B cell (primary cell): ENCODE results near the gene PTPN13. TPM values are rescaled to one million over a fixed set of nuclear protein-coding genes. Genes with fewer than 3 reads are reported as not detected.

Experiments
- ATAC-seq: fragments of 200-7000 bp; cut with Tn5 transposase; one replicate; pipeline ENCODE4 v1.10.0; 2021; ENCODE audit warnings: low read depth, mild to moderate bottlenecking, moderate number of reproducible peaks, moderate library complexity
- CTCF ChIA-PET: fragments of 350-600 bp; sonication (Branson Sonifier 250); formaldehyde crosslinking; loops from one replicate; lab custom pipeline; 2021; ENCODE audit warnings: antibody characterized with exemption, inconsistent platforms; lab: Charles Lee
- POLR2A ChIA-PET: fragments of 350-600 bp; sonication (Branson Sonifier 250); formaldehyde crosslinking; loops from one replicate; lab custom pipeline; 2021; ENCODE audit warnings: antibody characterized with exemption; lab: Charles Lee
- DNase-seq: peaks from one replicate; pipeline ENCODE4 v3.0.0; 2013
- H2AFZ ChIP-seq: 2 replicates; pipeline ENCODE4 v1.6.1; 2012; ENCODE audit warnings: mild to moderate bottlenecking, low read depth, low read length; ENCODE audit not compliant: insufficient read depth, poor library complexity, severe bottlenecking
- H3K27ac ChIP-seq, 2 donors: 1 replicate in 1 of 2; 2 replicates in 1 of 2; pipeline ENCODE4 v1.5.1; 2012 to 2013; ENCODE audit warnings: low read length in 2 of 2, mild to moderate bottlenecking in 2 of 2, moderate library complexity in 1 of 2
- H3K27me3 ChIP-seq, 4 experiments: fragments of 200-600 bp in 1 of 4; sonication (generic) in 1 of 4; replicated peaks in 1 of 4; 1 replicate in 2 of 4; 2 replicates in 2 of 4; pipeline versions ENCODE4 v1.6.1 to v1.7.0; 2013 to 2016; ENCODE audit warnings: low read length in 3 of 4, mild to moderate bottlenecking in 2 of 4, mixed read lengths in 1 of 4, moderate library complexity in 1 of 4; ENCODE audit not compliant: insufficient read depth in 4 of 4, control insufficient read depth in 3 of 4; ENCODE audit errors: control extremely low read depth in 1 of 4
- H3K36me3 ChIP-seq, 2 experiments: replicated peaks in 1 of 2; 1 replicate in 1 of 2; 2 replicates in 1 of 2; pipeline versions ENCODE4 v1.6.1 to v1.7.1; 2013; ENCODE audit warnings: low read length in 1 of 2; ENCODE audit not compliant: insufficient read depth in 2 of 2, control insufficient read depth in 1 of 2; ENCODE audit errors: control extremely low read depth in 1 of 2, extremely low read depth in 1 of 2
- H3K4me1 ChIP-seq, 2 donors: fragments of 200-600 bp in 1 of 2; sonication (generic) in 1 of 2; 1 replicate in 1 of 2; 2 replicates in 1 of 2; pipeline versions ENCODE4 v1.5.1 to v1.6.1; 2013 to 2017; ENCODE audit warnings: low read length in 2 of 2; ENCODE audit not compliant: control insufficient read depth in 2 of 2, insufficient read depth in 2 of 2
- H3K4me2 ChIP-seq: replicated peaks from 2 replicates; pipeline ENCODE3; 2012; ENCODE audit warnings: mild to moderate bottlenecking, low read depth, low read length; ENCODE audit not compliant: poor library complexity, severe bottlenecking
- H3K4me3 ChIP-seq, 5 experiments: fragments of 200-600 bp in 1 of 5; sonication (generic) in 1 of 5; 1 replicate in 3 of 5; 2 replicates in 2 of 5; pipeline versions ENCODE4 v1.5.1 to v1.7.0; 2011 to 2016; ENCODE audit warnings: low read length in 4 of 5, mild to moderate bottlenecking in 4 of 5, low read depth in 2 of 5, control low read depth in 1 of 5, moderate library complexity in 1 of 5; ENCODE audit not compliant: insufficient read depth in 1 of 5; ENCODE audit errors: control extremely low read depth in 1 of 5, extremely low read depth in 1 of 5
- H3K79me2 ChIP-seq: fragments of 200-600 bp; sonication (generic); one replicate; pipeline ENCODE4 v1.6.0; 2016; ENCODE audit warnings: low read length; ENCODE audit not compliant: control insufficient read depth, insufficient read depth
- H3K9ac ChIP-seq: fragments of 200-600 bp; sonication (generic); 2 replicates; pipeline ENCODE4 v1.6.1; 2017; ENCODE audit warnings: mild to moderate bottlenecking, low read length, moderate library complexity
- H3K9me3 ChIP-seq, 3 donors: one replicate each; pipeline versions ENCODE4 v1.6.1 to v1.7.1; 2013; ENCODE audit warnings: low read length in 2 of 3; ENCODE audit not compliant: control insufficient read depth in 2 of 3, insufficient read depth in 1 of 3; ENCODE audit errors: control extremely low read depth in 1 of 3
- H4K20me1 ChIP-seq: 2 replicates; pipeline ENCODE4 v1.6.0; 2012; ENCODE audit warnings: mild to moderate bottlenecking, low read length; ENCODE audit not compliant: insufficient read depth, control insufficient read depth, poor library complexity, severe bottlenecking
- H3K27ac Mint-ChIP-seq: one replicate; pipeline ENCODE4 v1.8.0; 2021; ENCODE audit warnings: mixed read lengths
- H3K27me3 Mint-ChIP-seq: one replicate; pipeline ENCODE4 v1.8.0; 2021; ENCODE audit warnings: mixed read lengths
- H3K4me1 Mint-ChIP-seq: one replicate; pipeline ENCODE4 v1.8.0; 2021; ENCODE audit warnings: mixed read lengths
- H3K4me3 Mint-ChIP-seq: one replicate; pipeline ENCODE4 v1.8.0; 2021; ENCODE audit warnings: mixed read lengths
- H3K9me3 Mint-ChIP-seq: one replicate; pipeline ENCODE4 v1.8.0; 2022; ENCODE audit warnings: mixed read lengths; ENCODE audit not compliant: insufficient read depth
- CTCF ChIP-seq: fragments of 200-600 bp; IDR thresholded peaks from one replicate; pipeline ENCODE4 v1.8.0; 2022; ENCODE audit warnings: antibody characterized with exemption, mild to moderate bottlenecking
- EZH2 ChIP-seq: IDR thresholded peaks from 2 replicates; pipeline ENCODE4 v1.6.1; 2012; ENCODE audit warnings: borderline replicate concordance, low read depth, mild to moderate bottlenecking, moderate library complexity, low read length; ENCODE audit not compliant: insufficient read depth, poor library complexity, severe bottlenecking
- WGBS: methylation state at CpG from one replicate; pipeline ENCODE4 v1.1.5; 2013; ENCODE audit warnings: missing lambda C conversion rate; ENCODE audit not compliant: insufficient coverage; 5-methylcytosine and 5-hydroxymethylcytosine counted together
- intact Hi-C: fragments of 100-400 bp; cut with micrococcal nuclease; formaldehyde crosslinking; loops from one replicate; pipeline ENCODE4 v1.10.0; 2022
- polyA plus RNA-seq: library from polyadenylated mRNA; depleted of rRNA; stranded (reverse); fragments of >200 nt; gene quantifications from 2 replicates; pipeline ENCODE4 v1.2.3, GENCODE V29; 2012
- total RNA-seq, 2 donors: library from RNA; stranded (reverse); fragments of 120-200 nt in 1 of 2; gene quantifications; 1 replicate in 1 of 2; 2 replicates in 1 of 2; pipeline versions ENCODE4 v1.2.3 to v1.2.4, GENCODE V29; 2013 to 2022

PTPN13 gene
- total and polyA plus RNA-seq, 2 donors (not counting 1 experiment from before 2014, with no cell fraction given) = 0.91 TPM; not detected in 1

- Histone ChIP-seq H3K36me3 (no peaks in the 10 kb centered on the region), H3K4me3 (no peak overlapping the region), H3K4me1 (no peaks in the 10 kb centered on the region), H3K9ac (no peak overlapping the region), H3K27ac (no peak overlapping the region), H3K4me2 (no peak overlapping the region), H3K79me2 (no peaks in the 10 kb centered on the region), H2AFZ (no peak overlapping the region), H4K20me1 (no peaks in the 10 kb centered on the region), H3K9me3 (no peaks in the 10 kb centered on the region), H3K27me3 (no peaks in the 10 kb centered on the region)
- CTCF ChIA-PET = no interaction called here
- Mint-ChIP-seq H3K4me3 (no peak overlapping the region), H3K27ac (no peak overlapping the region), H3K9me3 (no peaks in the 10 kb centered on the region), H3K4me1 (no peaks in the 10 kb centered on the region), H3K27me3 (no peaks in the 10 kb centered on the region)
- 100% methylated on average over 1 of the region's 6 CpGs for WGBS
- intact Hi-C loops = no loop called here
- DNase-seq (no peak), ATAC-seq (no peak)
- no peak for TF ChIP-seq EZH2
- POLR2A ChIA-PET = no interaction called here
These were observed 14.2 kb upstream of the PTPN13 start for GRCh38 chr4:86579941-86580340.

GRCh38 chr4:86582410-86582809, 11.7 kb upstream of the PTPN13 start:
- no peak for DNase-seq
- 88% methylated on average over 1 of the region's 2 CpGs for WGBS
- ATAC-seq = no peak
- no peaks in the 10 kb centered on the region for H3K36me3 ChIP-seq
- peaks cover 7% of the 10 kb centered on the region for H3K4me1 Mint-ChIP-seq
- POLR2A ChIA-PET = no interaction called here
- intact Hi-C loops = no loop called here
- no peaks in the 10 kb centered on the region for H3K4me1 ChIP-seq
- no peak overlapping the region for H3K4me3 Mint-ChIP-seq
- H3K27me3 ChIP-seq = no peaks in the 10 kb centered on the region
- CTCF ChIA-PET = no interaction called here
- TF ChIP-seq EZH2 (no peak), CTCF (no peak)
- no peak overlapping the region for H3K27ac ChIP-seq
- H3K79me2 ChIP-seq = no peaks in the 10 kb centered on the region
- H2AFZ ChIP-seq = no peak overlapping the region
- H3K27me3 Mint-ChIP-seq = peaks cover 4% of the 10 kb centered on the region
- no peak overlapping the region for H3K27ac Mint-ChIP-seq
- H3K9me3 ChIP-seq = no peaks in the 10 kb centered on the region
- no peak overlapping the region for H3K4me2 ChIP-seq
- no peaks in the 10 kb centered on the region for H3K9me3 Mint-ChIP-seq
- H3K4me3 ChIP-seq = no peak overlapping the region
- no peaks in the 10 kb centered on the region for H4K20me1 ChIP-seq
- H3K9ac ChIP-seq = no peak overlapping the region
